Measurements from ENCODE around the gene TMEM163.

TMEM163 gene

DNA sequence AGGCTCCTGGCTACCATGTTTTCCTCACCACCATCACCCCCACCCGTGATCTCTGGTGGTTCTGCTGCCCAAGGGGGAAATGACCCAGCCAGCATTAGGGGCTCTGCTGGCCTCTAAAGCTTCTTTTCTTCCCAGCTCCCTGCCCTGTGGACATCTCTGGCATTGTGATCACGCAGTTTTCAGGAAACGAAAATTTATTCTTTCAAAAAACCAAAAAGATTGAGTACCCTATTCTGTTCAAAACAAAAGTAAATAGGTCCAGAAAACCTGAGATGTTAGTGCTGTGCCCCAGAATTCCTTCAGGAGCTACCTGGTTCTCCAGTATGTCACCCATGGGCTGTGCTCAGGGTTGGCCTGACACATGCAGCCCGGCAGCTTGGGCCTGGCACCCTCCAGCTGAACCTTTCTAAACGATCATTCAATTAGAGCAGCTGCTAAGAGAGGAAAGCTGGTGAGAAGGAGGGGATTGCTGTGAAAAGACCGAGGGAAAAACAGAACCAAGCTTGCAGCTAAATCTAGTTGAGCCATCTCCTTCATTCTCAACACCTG lies 307.4 kb downstream of the TMEM163 start:
- no peak for DNase-seq (ENCODE audit: low read depth in 3 of 3)

DNA sequence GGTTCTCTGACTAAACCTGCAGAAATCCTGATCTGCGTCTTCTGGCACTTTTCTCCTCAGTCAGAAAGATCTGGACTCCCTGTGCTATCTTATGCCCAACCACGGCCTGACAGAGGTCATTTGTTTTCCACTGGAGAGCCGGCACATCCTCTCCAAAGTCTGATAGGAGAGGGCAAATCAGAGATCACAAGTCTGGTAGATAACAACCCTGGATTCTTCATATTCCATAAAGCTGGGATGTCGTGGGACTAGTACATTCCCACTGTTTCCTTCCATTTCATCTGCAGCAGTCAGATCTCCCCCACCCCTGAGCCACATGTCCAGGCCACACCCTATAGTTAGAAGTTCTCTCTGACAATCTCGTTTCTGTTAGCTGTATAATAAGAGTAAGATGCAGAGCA lies 308.0 kb downstream of the TMEM163 start:
- DNase-seq (ENCODE audit: low read depth in 3 of 3), result no peak

DNA sequence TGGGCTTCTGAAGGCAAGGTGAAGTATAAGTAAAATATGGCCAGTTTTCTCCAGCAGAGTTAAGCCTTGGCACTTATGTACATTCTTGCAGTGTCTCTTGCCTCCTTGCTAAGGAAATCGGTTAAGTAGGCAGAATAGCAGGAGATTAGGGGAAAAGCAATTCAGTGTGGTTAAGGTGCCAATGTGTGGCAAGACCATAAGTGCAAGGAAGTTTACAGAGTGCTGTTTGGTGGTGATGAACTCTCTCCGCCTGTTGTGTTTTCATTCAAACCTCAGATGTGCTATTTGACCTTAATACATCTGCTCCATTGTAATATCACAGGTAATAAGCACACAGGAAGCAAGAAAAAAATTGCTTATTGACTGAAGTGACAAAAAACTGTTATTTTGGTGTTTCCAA lies 308.8 kb downstream of the TMEM163 start:
- DNase-seq (ENCODE audit: low read depth in 3 of 3), result no peak

DNA sequence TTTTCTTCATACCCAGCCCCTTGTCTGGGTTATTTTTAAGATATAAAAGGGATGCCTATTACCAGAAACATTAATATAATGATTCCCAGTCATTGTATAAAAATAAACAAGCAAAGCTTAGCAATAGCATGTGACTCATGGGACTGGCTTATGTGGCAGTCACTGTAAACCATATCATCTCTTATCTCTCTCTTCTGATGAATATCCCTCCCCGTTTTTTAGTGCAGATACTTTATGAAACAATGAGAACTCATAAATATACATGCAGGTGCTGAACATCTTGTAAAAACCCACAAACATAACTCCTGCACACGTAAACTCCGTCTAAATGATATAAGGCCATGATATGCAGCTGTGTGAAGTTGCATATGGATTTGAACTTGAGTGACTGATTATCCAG lies 310.0 kb downstream of the TMEM163 start:
- no peak for DNase-seq (ENCODE audit: low read depth in 3 of 3)

DNA sequence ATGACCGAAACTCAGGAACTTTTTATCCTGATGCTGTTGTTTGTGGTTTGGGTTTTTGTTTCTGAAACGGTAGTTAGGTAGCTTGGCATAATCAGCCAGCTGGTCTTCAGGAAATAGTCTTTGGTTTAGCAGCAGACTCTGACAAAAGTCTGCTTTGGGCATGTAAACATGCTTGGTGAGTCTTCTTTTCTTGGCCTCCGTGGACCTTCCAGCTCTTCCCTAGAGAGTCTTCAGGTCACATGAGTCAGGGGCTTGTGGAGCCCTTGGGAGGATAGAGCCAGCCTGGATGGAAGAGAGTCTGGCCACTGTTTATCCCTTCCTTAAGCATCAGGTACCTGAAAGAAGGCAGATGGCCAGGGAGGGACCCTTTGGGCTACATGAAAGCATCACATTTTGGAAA lies 310.4 kb downstream of the TMEM163 start:
- DNase-seq (ENCODE audit: low read depth in 3 of 3), result no peak

DNA sequence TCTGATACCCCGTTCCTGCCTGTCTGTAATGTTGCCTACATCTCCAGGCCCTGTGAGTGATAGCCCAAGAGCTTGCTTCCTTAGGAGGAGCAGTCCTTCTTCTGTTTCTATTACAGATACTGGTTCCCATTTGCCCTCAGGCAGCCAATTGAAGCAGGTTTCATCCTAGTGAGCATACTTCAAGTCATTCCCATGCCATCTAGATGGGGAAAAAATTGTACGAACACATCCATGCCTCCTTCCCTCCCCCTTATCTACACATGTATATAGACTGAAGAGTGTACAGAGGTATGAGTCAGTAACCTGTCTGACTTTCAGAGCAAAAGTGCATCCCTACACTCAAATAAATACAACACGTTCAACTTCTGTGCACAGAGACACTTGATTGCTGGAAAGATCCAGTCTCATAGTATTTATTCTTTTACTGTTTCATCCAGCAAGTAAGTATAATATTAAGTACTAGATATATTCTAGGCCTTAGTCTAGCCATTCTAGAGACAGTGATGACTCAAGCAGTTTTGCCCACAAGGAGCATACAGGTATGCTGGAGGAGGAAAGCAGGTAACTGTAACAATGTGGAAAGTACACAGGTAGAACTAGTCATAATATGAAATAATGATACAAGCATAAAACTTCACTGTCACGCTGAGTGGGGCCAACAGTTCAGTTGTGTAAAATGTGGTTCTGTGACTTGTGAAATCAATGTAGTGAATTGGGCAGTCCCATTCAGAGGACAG lies 311.5 kb downstream of the TMEM163 start:
- DNase-seq (ENCODE audit: low read depth in 3 of 3), result no peak

DNA sequence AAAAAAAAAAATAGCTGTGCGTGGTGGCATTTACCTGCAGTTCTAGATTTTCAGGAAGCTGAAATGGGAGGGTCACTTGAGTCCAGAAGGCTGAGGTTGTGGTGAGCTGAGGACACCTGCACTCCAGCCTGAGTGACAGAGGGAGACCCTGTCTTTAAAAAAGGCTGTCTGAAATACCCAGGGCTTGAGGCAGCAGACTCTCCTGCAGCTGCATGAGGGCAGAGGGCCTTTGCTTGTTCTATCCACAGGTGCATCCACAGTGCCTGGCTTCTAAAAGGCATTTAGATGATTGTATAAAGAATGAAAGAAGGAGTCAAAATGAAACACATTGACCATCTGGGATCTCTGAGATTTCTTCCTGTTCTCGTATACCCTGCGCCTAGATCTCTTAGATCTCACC lies 312.1 kb downstream of the TMEM163 start:
- no peak for DNase-seq (ENCODE audit: low read depth in 3 of 3)

DNA sequence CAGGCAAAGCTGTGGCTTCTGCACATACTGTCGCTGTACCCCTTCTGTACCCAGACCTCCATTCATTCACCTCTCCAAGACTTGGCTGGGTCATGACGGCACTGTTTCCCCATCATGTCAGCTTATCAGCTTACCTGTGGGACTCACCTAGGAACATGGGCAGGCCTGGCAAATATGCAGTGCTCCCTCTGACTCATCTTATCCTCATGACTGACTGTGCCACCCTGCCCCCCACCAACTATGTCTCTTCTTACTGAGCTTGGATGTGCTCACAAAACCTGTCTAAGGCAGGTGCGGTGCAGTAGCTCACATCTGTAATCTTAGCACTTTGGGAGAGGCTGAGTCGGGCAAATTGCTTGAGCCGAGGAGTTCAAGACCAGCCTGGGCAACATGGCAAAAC lies 312.5 kb downstream of the TMEM163 start:
- DNase-seq (ENCODE audit: low read depth in 3 of 3), result no peak

Measured in stimulated activated CD4-positive, alpha-beta T cell treated with anti-CD3 and anti-CD28 coated beads, TNF-alpha, amount 100 ng/mL, for 4 hours (primary cell).